H1 (cell line): ENCODE measurements around the gene KLHL26. TPM values are rescaled to one million over a fixed set of nuclear protein-coding genes. Genes with fewer than 3 reads are reported as not detected.

Source experiments
- RFX5 ChIP-seq: IDR thresholded peaks from 2 replicates; pipeline ENCODE4 v1.6.1; 2011; ENCODE audit warnings: low read depth, low read length, improper control_type of control experiment, borderline replicate concordance
- polyA plus RNA-seq, 7 experiments: library from polyadenylated mRNA; depleted of rRNA in 3 of 7; stranded (reverse) in 5 of 7; unstranded in 2 of 7; fragments of >200 nt in 5 of 7; fragments of 200-250 nt in 2 of 7; gene quantifications; 1 replicate in 5 of 7; 2 replicates in 1 of 7; 4 replicates in 1 of 7; pipeline versions ENCODE4 v1.2.1 to v1.2.3, GENCODE V29; 2011 to 2013; ENCODE audit warnings: missing spikeins in 2 of 7, mixed read lengths in 2 of 7
- total RNA-seq: library from RNA; stranded (reverse); fragmentation: NEBNext Ultra II Directional; extraction: Animal tissue kit (Norgen Biotek cat#: 25700); gene quantifications from 2 replicates; pipeline ENCODE4 v1.2.1, GENCODE V29; 2021
- TF ChIP-seq, protein P1 (sequence below): IDR thresholded peaks from 2 replicates; pipeline ENCODE4 v1.6.1; 2012; ENCODE audit warnings: low read length, inconsistent platforms

The KLHL26 gene
- total and polyA plus RNA-seq, 2 of the 8 experiments (the other 6 are each of a cell fraction or from before 2014, with no cell fraction given): 2.2 to 8.8 TPM

DNA sequence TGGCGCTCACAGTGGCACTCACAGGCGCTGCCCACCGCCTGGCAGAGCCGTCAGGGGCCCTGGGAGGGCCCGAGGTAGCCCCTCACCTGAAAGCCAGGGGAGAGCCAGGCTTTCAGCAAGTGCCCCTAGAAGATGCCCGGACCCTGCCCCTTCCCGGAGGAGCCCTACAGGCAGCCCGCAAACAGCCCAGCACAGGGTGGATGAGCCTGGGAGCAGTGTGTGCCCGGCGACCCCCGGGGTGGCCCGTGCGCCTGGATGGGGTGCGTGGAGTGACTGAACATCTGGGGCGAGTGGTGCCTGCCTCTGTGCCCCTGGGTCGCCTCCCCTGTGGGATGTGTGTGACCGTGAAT is 31.7 kb upstream of the KLHL26 start (continued):
- TF ChIP-seq, protein P1, sequence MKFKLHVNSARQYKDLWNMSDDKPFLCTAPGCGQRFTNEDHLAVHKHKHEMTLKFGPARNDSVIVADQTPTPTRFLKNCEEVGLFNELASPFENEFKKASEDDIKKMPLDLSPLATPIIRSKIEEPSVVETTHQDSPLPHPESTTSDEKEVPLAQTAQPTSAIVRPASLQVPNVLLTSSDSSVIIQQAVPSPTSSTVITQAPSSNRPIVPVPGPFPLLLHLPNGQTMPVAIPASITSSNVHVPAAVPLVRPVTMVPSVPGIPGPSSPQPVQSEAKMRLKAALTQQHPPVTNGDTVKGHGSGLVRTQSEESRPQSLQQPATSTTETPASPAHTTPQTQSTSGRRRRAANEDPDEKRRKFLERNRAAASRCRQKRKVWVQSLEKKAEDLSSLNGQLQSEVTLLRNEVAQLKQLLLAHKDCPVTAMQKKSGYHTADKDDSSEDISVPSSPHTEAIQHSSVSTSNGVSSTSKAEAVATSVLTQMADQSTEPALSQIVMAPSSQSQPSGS: no peak
- no peak for TF ChIP-seq RFX5
